ENCODE results near the gene SECTM1. TPM values are rescaled to one million over a fixed set of nuclear protein-coding genes. Genes with fewer than 3 reads are reported as not detected.

Gene SECTM1
- total RNA-seq, 5 donors from 2014 or later (not counting 1 experiment from before 2014, with no cell fraction given): 1.3 to 5.1 (median 4.4) TPM

- Histone ChIP-seq H3K27me3 (replicated peaks in 1 of 2; ENCODE audit: control insufficient read depth in 2 of 2, extremely low read depth in 1 of 2, insufficient read depth in 2 of 2, low read length in 1 of 2) (peaks cover 0 to 66% of the 10 kb centered on the region in 2 experiments), H3K4me3 (ENCODE audit: control insufficient read depth in 1 of 2, extremely low read depth in 1 of 2, low read length in 1 of 2) (no peak overlapping the region), H3K36me3 (ENCODE audit: control insufficient read depth in 2 of 2, extremely low read depth in 1 of 2, insufficient read depth in 1 of 2, low read length in 1 of 2) (no peaks in the 10 kb centered on the region), H3K27ac (ENCODE audit: low read length) (no peak overlapping the region), H3K4me1 (ENCODE audit: control insufficient read depth in 1 of 2, extremely low read depth in 1 of 2, insufficient read depth in 2 of 2, low read length in 2 of 2) (peaks cover 0 to 16% of the 10 kb centered on the region in 2 experiments), H3K9me3 (no peaks in the 10 kb centered on the region)
- Mint-ChIP-seq H3K36me3 (no peaks in the 10 kb centered on the region), H3K27ac (no peak overlapping the region), H3K4me1 (peaks cover 7 to 11% (median 9%) of the 10 kb centered on the region in 3 donors), H3K9me3 (no peaks in the 10 kb centered on the region), H3K27me3 (peaks cover 4 to 19% of the 10 kb centered on the region in 2 donors), H3K4me3 (no peak overlapping the region)
- WGBS (ENCODE audit: insufficient coverage): 70% methylated on average over 3 of the region's 7 CpGs
- ChIA-PET CTCF (no interaction called here), POLR2A (no interaction called here)
- DNase-seq (no peak), ATAC-seq (replicated peaks in 1 of 4) (no peak)
These were observed 21.3 kb upstream of the SECTM1 start for GRCh38 chr17:82354804-82355308.

DNA sequence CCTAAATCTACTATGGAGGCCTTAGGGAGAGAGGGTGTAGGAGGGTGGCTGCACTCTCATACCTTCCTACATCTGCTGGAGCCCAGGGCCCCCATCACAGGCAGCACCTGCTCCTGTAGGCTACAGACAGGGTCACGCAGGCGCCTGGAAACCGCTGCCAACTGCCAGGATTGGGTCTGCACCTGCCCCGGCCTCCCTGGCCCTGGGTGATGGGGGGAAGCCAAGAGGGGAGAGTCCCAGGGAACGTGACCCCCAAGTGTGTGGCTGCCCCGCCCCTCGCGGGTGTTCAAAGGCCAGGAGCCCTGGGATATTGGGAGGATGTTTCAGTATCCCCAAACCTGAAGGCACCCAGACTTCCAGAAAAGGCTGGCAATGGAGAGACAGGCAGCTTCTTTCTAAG lies 19.9 kb upstream of the SECTM1 start:
- H3K9me3 Mint-ChIP-seq: no peaks in the 10 kb centered on the region
- peaks cover 0 to 11% of the 10 kb centered on the region in 2 experiments for H3K4me1 ChIP-seq (ENCODE audit: control insufficient read depth in 1 of 2, extremely low read depth in 1 of 2, insufficient read depth in 2 of 2, low read length in 2 of 2)
- no peaks in the 10 kb centered on the region for H3K36me3 Mint-ChIP-seq
- no peak overlapping the region for H3K27ac Mint-ChIP-seq
- ATAC-seq (replicated peaks in 1 of 4) (no peak), DNase-seq (no peak)
- CTCF ChIA-PET: no interaction called here
- H3K27me3 ChIP-seq (replicated peaks in 1 of 2; ENCODE audit: control insufficient read depth in 2 of 2, extremely low read depth in 1 of 2, insufficient read depth in 2 of 2, low read length in 1 of 2): peaks cover 0 to 57% of the 10 kb centered on the region in 2 experiments
- 40% methylated on average over 2 of the region's 8 CpGs for WGBS (ENCODE audit: insufficient coverage)
- no peak overlapping the region for H3K27ac ChIP-seq (ENCODE audit: low read length)
- H3K4me1 Mint-ChIP-seq: peaks cover 4 to 8% (median 6%) of the 10 kb centered on the region in 3 donors
- no peaks in the 10 kb centered on the region for H3K36me3 ChIP-seq (ENCODE audit: control insufficient read depth in 2 of 2, extremely low read depth in 1 of 2, insufficient read depth in 1 of 2, low read length in 1 of 2)
- POLR2A ChIA-PET: no interaction called here
- H3K27me3 Mint-ChIP-seq: peaks cover 2 to 15% of the 10 kb centered on the region in 2 donors
- H3K9me3 ChIP-seq: no peaks in the 10 kb centered on the region
- H3K4me3 ChIP-seq (ENCODE audit: control insufficient read depth in 1 of 2, extremely low read depth in 1 of 2, low read length in 1 of 2): no peak overlapping the region
- H3K4me3 Mint-ChIP-seq: no peak overlapping the region

DNA sequence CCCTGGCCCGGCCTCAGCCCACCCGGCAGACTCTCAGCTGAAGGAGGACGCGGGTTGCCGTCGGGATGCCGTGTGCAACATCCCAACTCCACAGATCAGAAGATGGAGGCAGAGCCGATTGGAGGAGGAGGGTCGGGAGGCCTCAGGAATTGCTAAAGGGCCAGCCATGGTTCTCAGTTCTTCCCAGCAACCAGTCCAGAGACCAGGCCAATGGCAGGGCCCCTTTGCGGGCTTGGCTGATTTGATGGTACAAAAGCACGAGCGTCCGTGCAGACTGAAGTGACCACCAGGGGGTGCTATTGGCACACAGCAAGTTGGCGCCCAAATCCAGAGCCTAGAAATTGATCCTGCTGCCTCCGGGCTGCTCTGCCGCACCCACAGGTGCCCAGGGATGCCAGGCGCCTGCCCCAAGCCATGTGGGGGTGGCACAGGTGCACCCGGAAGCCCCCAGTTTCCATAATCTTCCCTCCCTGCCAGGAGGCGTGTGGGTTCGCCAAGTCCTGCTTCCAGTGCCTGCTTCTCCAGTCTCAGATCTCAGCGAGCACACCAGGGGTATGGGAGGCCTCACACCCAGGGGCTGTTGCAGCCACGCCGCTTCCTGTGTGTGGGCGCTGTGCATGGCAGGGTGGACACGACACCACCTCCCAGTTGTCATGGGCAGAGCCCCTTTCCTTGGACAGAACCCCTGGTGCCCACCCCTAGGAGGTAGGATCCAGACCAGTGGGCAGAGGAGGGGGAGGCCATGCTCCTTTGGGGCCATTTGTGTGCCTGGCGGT lies 18.3 kb upstream of the SECTM1 start:
- Histone ChIP-seq H3K27ac (ENCODE audit: low read length) (no peak overlapping the region), H3K9me3 (no peaks in the 10 kb centered on the region), H3K36me3 (ENCODE audit: control insufficient read depth in 2 of 2, extremely low read depth in 1 of 2, insufficient read depth in 1 of 2, low read length in 1 of 2) (no peaks in the 10 kb centered on the region), H3K27me3 (replicated peaks in 1 of 2; ENCODE audit: control insufficient read depth in 2 of 2, extremely low read depth in 1 of 2, insufficient read depth in 2 of 2, low read length in 1 of 2) (peaks cover 0 to 59% of the 10 kb centered on the region in 2 experiments), H3K4me1 (ENCODE audit: control insufficient read depth in 1 of 2, extremely low read depth in 1 of 2, insufficient read depth in 2 of 2, low read length in 2 of 2) (peaks cover 0 to 12% of the 10 kb centered on the region in 2 experiments), H3K4me3 (ENCODE audit: control insufficient read depth in 1 of 2, extremely low read depth in 1 of 2, low read length in 1 of 2) (no peak overlapping the region)
- Mint-ChIP-seq H3K27me3 (peaks cover 0 to 12% of the 10 kb centered on the region in 2 donors), H3K9me3 (no peaks in the 10 kb centered on the region), H3K36me3 (no peaks in the 10 kb centered on the region), H3K4me3 (no peak overlapping the region), H3K4me1 (peaks cover 0 to 3% (median 0%) of the 10 kb centered on the region in 3 donors), H3K27ac (no peak overlapping the region)
- ChIA-PET CTCF (interaction anchor here (0.7 to 1.0 kb wide), 3 partner anchors 11 to 276 kb away, joined by 3 read pairs; no protein-coding TSS in a partner anchor), POLR2A (no interaction called here)
- ATAC-seq (replicated peaks in 1 of 4): peak; percentile 82 to 89 (median 84)
- DNase-seq: peak; percentile 49 to 93 (median 76)
- WGBS (ENCODE audit: insufficient coverage): 44% methylated on average over 19 of the region's 26 CpGs

DNA sequence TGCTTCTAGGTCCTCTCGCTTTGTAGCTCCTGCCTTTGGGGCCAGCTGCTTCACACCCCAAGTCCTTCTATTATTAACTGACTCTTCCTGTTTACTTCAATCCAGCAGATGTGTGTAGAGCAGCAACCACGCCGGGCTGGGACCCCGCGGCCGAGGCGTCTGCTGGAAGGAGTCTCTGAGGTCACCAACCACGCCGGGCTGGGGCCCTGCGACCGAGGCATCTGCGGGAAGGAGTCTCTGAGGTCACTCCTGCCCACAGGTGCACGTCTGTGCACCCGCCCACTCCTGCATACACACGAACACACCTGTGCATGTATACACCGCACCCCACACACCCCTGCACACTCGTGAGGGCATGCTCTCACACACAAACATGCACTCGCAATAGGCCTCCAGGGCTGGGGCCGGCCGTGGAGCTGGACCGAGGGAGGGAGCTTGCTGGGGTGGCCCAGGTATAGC lies 17.7 kb upstream of the SECTM1 start:
- 45% methylated on average over 17 of the region's 21 CpGs for WGBS (ENCODE audit: insufficient coverage)
- H3K27ac ChIP-seq (ENCODE audit: low read length): no peak overlapping the region
- Mint-ChIP-seq H3K27me3 (peaks cover 0 to 12% of the 10 kb centered on the region in 2 donors), H3K36me3 (no peaks in the 10 kb centered on the region), H3K4me1 (peaks cover 5 to 8% (median 6%) of the 10 kb centered on the region in 3 donors), H3K9me3 (no peaks in the 10 kb centered on the region), H3K4me3 (no peak overlapping the region), H3K27ac (no peak overlapping the region)
- no peaks in the 10 kb centered on the region for H3K9me3 ChIP-seq
- peaks cover 0 to 17% of the 10 kb centered on the region in 2 experiments for H3K4me1 ChIP-seq (ENCODE audit: control insufficient read depth in 1 of 2, extremely low read depth in 1 of 2, insufficient read depth in 2 of 2, low read length in 2 of 2)
- no peak for ATAC-seq (replicated peaks in 1 of 4)
- DNase-seq: no peak
- ChIA-PET POLR2A (no interaction called here), CTCF (interaction anchor here in 1 of 2 donors (0.5 to 1.2 kb wide), 3 partner anchors 17 to 422 kb away, joined by 3 to 4 read pairs (median 3); partner anchors contain the start of gene SECTM1)
- peaks cover 0 to 58% of the 10 kb centered on the region in 2 experiments for H3K27me3 ChIP-seq (replicated peaks in 1 of 2; ENCODE audit: control insufficient read depth in 2 of 2, extremely low read depth in 1 of 2, insufficient read depth in 2 of 2, low read length in 1 of 2)
- H3K4me3 ChIP-seq (ENCODE audit: control insufficient read depth in 1 of 2, extremely low read depth in 1 of 2, low read length in 1 of 2): no peak overlapping the region
- no peaks in the 10 kb centered on the region for H3K36me3 ChIP-seq (ENCODE audit: control insufficient read depth in 2 of 2, extremely low read depth in 1 of 2, insufficient read depth in 1 of 2, low read length in 1 of 2)

- ATAC-seq (replicated peaks in 1 of 4): peak in 1 of 4 experiments; percentile 43
- H3K4me3 ChIP-seq (ENCODE audit: control insufficient read depth in 1 of 2, extremely low read depth in 1 of 2, low read length in 1 of 2): no peak overlapping the region
- H3K27ac ChIP-seq (ENCODE audit: low read length): no peak overlapping the region
- peaks cover 0 to 3% of the 10 kb centered on the region in 2 donors for H3K36me3 ChIP-seq (ENCODE audit: control insufficient read depth in 2 of 2, extremely low read depth in 1 of 2, insufficient read depth in 1 of 2, low read length in 1 of 2)
- H3K27me3 Mint-ChIP-seq: peaks cover 0 to 8% of the 10 kb centered on the region in 2 donors
- H3K9me3 ChIP-seq: no peaks in the 10 kb centered on the region
- CTCF ChIA-PET: interaction anchor here (0.6 to 1.2 kb wide), 3 partner anchors 16 to 423 kb away, joined by 3 to 6 read pairs (median 3); partner anchors contain the start of gene SECTM1 (in 1 of the 2)
- H3K4me3 Mint-ChIP-seq: no peak overlapping the region
- no peaks in the 10 kb centered on the region for H3K9me3 Mint-ChIP-seq
- POLR2A ChIA-PET: no interaction called here
- peaks cover 0 to 53% of the 10 kb centered on the region in 2 experiments for H3K27me3 ChIP-seq (replicated peaks in 1 of 2; ENCODE audit: control insufficient read depth in 2 of 2, extremely low read depth in 1 of 2, insufficient read depth in 2 of 2, low read length in 1 of 2)
- no peak overlapping the region for H3K27ac Mint-ChIP-seq
- peaks cover 6 to 10% (median 8%) of the 10 kb centered on the region in 3 donors for H3K4me1 Mint-ChIP-seq
- no peaks in the 10 kb centered on the region for H3K36me3 Mint-ChIP-seq
- peaks cover 0 to 19% of the 10 kb centered on the region in 2 experiments for H3K4me1 ChIP-seq (ENCODE audit: control insufficient read depth in 1 of 2, extremely low read depth in 1 of 2, insufficient read depth in 2 of 2, low read length in 2 of 2)
- peak in 4 of 35 experiments; percentile 21 to 50 (median 28) for DNase-seq
- 51% methylated on average over 26 of the region's 28 CpGs for WGBS (ENCODE audit: insufficient coverage)
These were observed 16.8 kb upstream of the SECTM1 start for GRCh38 chr17:82350182-82351030.

- ATAC-seq (replicated peaks in 1 of 4) (no peak), DNase-seq (no peak)
- H3K36me3 ChIP-seq (ENCODE audit: control insufficient read depth in 2 of 2, extremely low read depth in 1 of 2, insufficient read depth in 1 of 2, low read length in 1 of 2): peaks cover 0 to 3% of the 10 kb centered on the region in 2 donors
- peaks cover 0 to 5% of the 10 kb centered on the region in 2 donors for H3K27me3 Mint-ChIP-seq
- peaks cover 6 to 10% (median 8%) of the 10 kb centered on the region in 3 donors for H3K4me1 Mint-ChIP-seq
- peaks cover 0 to 19% of the 10 kb centered on the region in 2 experiments for H3K4me1 ChIP-seq (ENCODE audit: control insufficient read depth in 1 of 2, extremely low read depth in 1 of 2, insufficient read depth in 2 of 2, low read length in 2 of 2)
- CTCF ChIA-PET: interaction anchor here in 1 of 2 donors (0.7 kb wide), 1 partner anchor 199 kb away, joined by 4 read pairs; no protein-coding TSS in a partner anchor
- no peak overlapping the region for H3K4me3 Mint-ChIP-seq
- H3K4me3 ChIP-seq (ENCODE audit: control insufficient read depth in 1 of 2, extremely low read depth in 1 of 2, low read length in 1 of 2): no peak overlapping the region
- no peak overlapping the region for H3K27ac Mint-ChIP-seq
- WGBS (ENCODE audit: insufficient coverage): 83% methylated on average over 3 of the region's 11 CpGs
- POLR2A ChIA-PET: interaction anchor here in 1 of 2 donors (0.6 kb wide), 1 partner anchor 232 kb away, joined by 4 read pairs; no protein-coding TSS in a partner anchor
- H3K9me3 Mint-ChIP-seq: no peaks in the 10 kb centered on the region
- H3K27me3 ChIP-seq (replicated peaks in 1 of 2; ENCODE audit: control insufficient read depth in 2 of 2, extremely low read depth in 1 of 2, insufficient read depth in 2 of 2, low read length in 1 of 2): peaks cover 0 to 50% of the 10 kb centered on the region in 2 experiments
- H3K27ac ChIP-seq (ENCODE audit: low read length): no peak overlapping the region
- H3K36me3 Mint-ChIP-seq: no peaks in the 10 kb centered on the region
- no peaks in the 10 kb centered on the region for H3K9me3 ChIP-seq
These were observed 15.7 kb upstream of the SECTM1 start for GRCh38 chr17:82349287-82349701.

Measured in T-cell (primary cell).